Measurements from ENCODE around the gene KHDC4. TPM values are rescaled to one million over a fixed set of nuclear protein-coding genes. Genes with fewer than 3 reads are reported as not detected.

Gene KHDC4
- total and polyA plus RNA-seq, 2 donors (not counting 1 experiment from before 2014, with no cell fraction given) = 24.6 to 25.4 TPM

DNA sequence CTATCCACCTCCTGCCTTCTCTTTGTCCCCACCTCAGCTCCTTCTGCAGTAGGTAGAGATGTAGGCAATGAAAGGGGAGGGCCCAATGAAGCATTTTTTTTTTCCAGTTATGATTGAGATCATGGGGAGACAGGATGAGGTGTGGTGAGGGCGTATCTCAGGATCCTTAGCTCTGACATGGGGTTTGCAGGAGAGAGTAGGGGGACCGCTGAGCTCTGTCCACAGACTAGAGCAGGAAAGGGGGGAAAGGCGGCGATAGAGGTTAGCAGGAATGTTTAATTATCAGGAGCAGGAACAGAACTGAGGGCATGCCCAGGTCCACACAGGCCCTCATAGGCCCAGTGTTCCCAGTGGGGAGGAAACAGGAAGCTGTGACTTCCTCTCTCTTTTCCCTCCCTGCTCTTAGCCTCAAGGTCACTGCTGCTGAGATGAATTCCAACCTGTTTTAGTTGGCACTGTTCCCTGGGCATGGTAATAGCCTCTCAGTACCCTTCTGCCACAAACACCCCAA, 6.3 kb upstream of the KHDC4 start:
- H2AFZ ChIP-seq (ENCODE audit: low read length) = peak overlapping the region; percentile 12
- TF ChIP-seq, protein P1, sequence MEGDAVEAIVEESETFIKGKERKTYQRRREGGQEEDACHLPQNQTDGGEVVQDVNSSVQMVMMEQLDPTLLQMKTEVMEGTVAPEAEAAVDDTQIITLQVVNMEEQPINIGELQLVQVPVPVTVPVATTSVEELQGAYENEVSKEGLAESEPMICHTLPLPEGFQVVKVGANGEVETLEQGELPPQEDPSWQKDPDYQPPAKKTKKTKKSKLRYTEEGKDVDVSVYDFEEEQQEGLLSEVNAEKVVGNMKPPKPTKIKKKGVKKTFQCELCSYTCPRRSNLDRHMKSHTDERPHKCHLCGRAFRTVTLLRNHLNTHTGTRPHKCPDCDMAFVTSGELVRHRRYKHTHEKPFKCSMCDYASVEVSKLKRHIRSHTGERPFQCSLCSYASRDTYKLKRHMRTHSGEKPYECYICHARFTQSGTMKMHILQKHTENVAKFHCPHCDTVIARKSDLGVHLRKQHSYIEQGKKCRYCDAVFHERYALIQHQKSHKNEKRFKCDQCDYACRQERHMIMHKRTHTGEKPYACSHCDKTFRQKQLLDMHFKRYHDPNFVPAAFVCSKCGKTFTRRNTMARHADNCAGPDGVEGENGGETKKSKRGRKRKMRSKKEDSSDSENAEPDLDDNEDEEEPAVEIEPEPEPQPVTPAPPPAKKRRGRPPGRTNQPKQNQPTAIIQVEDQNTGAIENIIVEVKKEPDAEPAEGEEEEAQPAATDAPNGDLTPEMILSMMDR (conservative IDR thresholded peaks at IDR 0.05 in 1 of 2, IDR thresholded peaks at IDR 0.05 in 1 of 2; ENCODE audit: low read depth in 1 of 2, low read length in 2 of 2) = no peak
- TF ChIP-seq EZH2 (IDR thresholded peaks at IDR 0.05; ENCODE audit: low read length, missing control alignments) = no peak
- peaks cover 2% of the 10 kb centered on the region for H3K36me3 ChIP-seq (ENCODE audit: control insufficient read depth, insufficient read depth, low read length)
- peak; percentile 45 to 71 for DNase-seq (ENCODE audit: low read depth in 2 of 2)
- peak overlapping the region; percentile 34 for H3K27ac ChIP-seq (ENCODE audit: insufficient read depth, low read length)
- no peak overlapping the region for H3K4me3 ChIP-seq (replicated peaks in 1 of 4; ENCODE audit: control extremely low read depth in 1 of 4, insufficient read depth in 1 of 4, low read depth in 3 of 4, low read length in 4 of 4)
- no peaks in the 10 kb centered on the region for H3K9me3 ChIP-seq (ENCODE audit: control insufficient read depth, insufficient read depth, low read depth, low read length)
- no peaks in the 10 kb centered on the region for H4K20me1 ChIP-seq (ENCODE audit: control insufficient read depth, extremely low read depth, insufficient read depth, low read length)
- H3K4me2 ChIP-seq (ENCODE audit: extremely low read depth, insufficient read depth, low read length) = no peak overlapping the region
- H3K9ac ChIP-seq (ENCODE audit: insufficient read depth, low read length) = no peak overlapping the region
- H3K27me3 ChIP-seq (ENCODE audit: control insufficient read depth, insufficient read depth, low read length) = no peaks in the 10 kb centered on the region
- peaks cover 3% of the 10 kb centered on the region for H3K4me1 ChIP-seq (ENCODE audit: control insufficient read depth, extremely low read depth, insufficient read depth, low read length)
- H3K79me2 ChIP-seq (ENCODE audit: control insufficient read depth, insufficient read depth, low read length) = no peaks in the 10 kb centered on the region

DNA sequence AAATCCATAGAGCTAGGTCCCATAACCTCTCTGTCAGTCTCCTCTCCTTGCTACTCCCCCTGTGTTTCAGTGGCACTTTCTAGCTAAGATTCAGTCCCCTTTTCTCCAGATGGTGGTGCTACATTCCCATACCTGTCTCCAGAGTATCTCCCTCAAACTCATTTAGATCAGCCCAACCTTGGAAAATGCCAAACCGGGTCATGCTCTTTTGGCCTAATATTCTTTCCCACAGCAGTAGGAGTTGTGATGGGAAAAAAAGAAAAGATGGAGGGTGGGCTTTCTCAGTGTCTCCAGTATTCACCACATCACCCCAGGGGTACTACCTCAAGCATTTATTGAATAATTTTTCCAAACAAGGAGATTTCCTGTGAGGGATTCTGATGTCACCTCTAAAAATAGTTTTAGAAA, 4.0 kb upstream of the KHDC4 start:
- Histone ChIP-seq H3K9ac (ENCODE audit: insufficient read depth, low read length) (no peak overlapping the region), H3K4me3 (replicated peaks in 1 of 4; ENCODE audit: control extremely low read depth in 1 of 4, insufficient read depth in 1 of 4, low read depth in 3 of 4, low read length in 4 of 4) (no peak overlapping the region), H3K4me1 (ENCODE audit: control insufficient read depth, extremely low read depth, insufficient read depth, low read length) (peaks cover 6% of the 10 kb centered on the region), H3K4me2 (ENCODE audit: extremely low read depth, insufficient read depth, low read length) (no peak overlapping the region), H3K27me3 (ENCODE audit: control insufficient read depth, insufficient read depth, low read length) (no peaks in the 10 kb centered on the region), H2AFZ (ENCODE audit: low read length) (no peak overlapping the region), H3K27ac (ENCODE audit: insufficient read depth, low read length) (no peak overlapping the region), H3K79me2 (ENCODE audit: control insufficient read depth, insufficient read depth, low read length) (peaks cover 10% of the 10 kb centered on the region), H4K20me1 (ENCODE audit: control insufficient read depth, extremely low read depth, insufficient read depth, low read length) (no peaks in the 10 kb centered on the region), H3K36me3 (ENCODE audit: control insufficient read depth, insufficient read depth, low read length) (peaks cover 2% of the 10 kb centered on the region), H3K9me3 (ENCODE audit: control insufficient read depth, insufficient read depth, low read depth, low read length) (no peaks in the 10 kb centered on the region)
- TF ChIP-seq EZH2 (IDR thresholded peaks at IDR 0.05; ENCODE audit: low read length, missing control alignments) = no peak
- TF ChIP-seq, protein P1 (conservative IDR thresholded peaks at IDR 0.05 in 1 of 2, IDR thresholded peaks at IDR 0.05 in 1 of 2; ENCODE audit: low read depth in 1 of 2, low read length in 2 of 2) = peak; percentile 61 to 71
- DNase-seq (ENCODE audit: low read depth in 2 of 2) = peak; percentile 67 to 77

DNA sequence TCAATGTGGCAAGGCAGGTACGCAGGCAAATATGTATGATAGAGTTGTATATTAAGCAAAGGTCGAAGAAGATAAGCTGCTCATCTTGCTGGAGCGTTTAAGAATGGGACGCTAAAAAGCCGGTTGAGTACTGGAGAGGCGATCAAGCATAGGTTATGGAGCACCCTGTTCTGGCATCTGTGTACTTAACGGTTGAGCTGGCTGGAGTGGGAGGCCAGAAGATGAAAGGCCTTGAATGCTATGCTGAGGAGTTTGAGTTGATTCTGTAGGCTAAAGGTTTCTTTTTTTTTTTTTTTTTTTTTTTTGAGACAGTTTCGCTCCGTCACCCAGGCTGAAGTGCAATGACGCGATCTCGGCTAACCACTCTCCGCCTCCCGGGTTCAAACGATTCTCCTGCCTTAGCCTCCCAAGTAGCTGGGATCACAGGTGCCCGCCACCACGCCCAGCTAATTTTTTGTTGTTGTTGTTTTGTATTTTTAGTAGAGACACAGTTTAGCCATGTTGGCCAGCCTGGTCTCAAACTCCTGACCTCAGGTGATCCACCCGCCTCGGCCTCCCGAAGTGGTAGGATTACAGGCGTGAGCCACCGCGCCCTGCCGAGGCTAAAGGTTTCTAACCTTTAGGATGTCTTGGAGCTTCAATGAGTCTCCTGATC, 850 bp upstream of the KHDC4 start:
- no peaks in the 10 kb centered on the region for H3K9me3 ChIP-seq (ENCODE audit: control insufficient read depth, insufficient read depth, low read depth, low read length)
- H3K36me3 ChIP-seq (ENCODE audit: control insufficient read depth, insufficient read depth, low read length) = peaks cover 2% of the 10 kb centered on the region
- H3K27me3 ChIP-seq (ENCODE audit: control insufficient read depth, insufficient read depth, low read length) = no peaks in the 10 kb centered on the region
- H3K4me1 ChIP-seq (ENCODE audit: control insufficient read depth, extremely low read depth, insufficient read depth, low read length) = peaks cover 12% of the 10 kb centered on the region
- peak overlapping the region; percentile 96 for H3K27ac ChIP-seq (ENCODE audit: insufficient read depth, low read length)
- TF ChIP-seq, protein P1 (conservative IDR thresholded peaks at IDR 0.05 in 1 of 2, IDR thresholded peaks at IDR 0.05 in 1 of 2; ENCODE audit: low read depth in 1 of 2, low read length in 2 of 2) = no peak
- TF ChIP-seq EZH2 (IDR thresholded peaks at IDR 0.05; ENCODE audit: low read length, missing control alignments) = no peak
- H3K4me2 ChIP-seq (ENCODE audit: extremely low read depth, insufficient read depth, low read length) = peak overlapping the region; percentile 98
- H2AFZ ChIP-seq (ENCODE audit: low read length) = peak overlapping the region; percentile 88
- H3K4me3 ChIP-seq (replicated peaks in 1 of 4; ENCODE audit: control extremely low read depth in 1 of 4, insufficient read depth in 1 of 4, low read depth in 3 of 4, low read length in 4 of 4) = peak overlapping the region; percentile 94 to 98 (median 96)
- DNase-seq (ENCODE audit: low read depth in 2 of 2) = no peak
- no peaks in the 10 kb centered on the region for H4K20me1 ChIP-seq (ENCODE audit: control insufficient read depth, extremely low read depth, insufficient read depth, low read length)
- peak overlapping the region; percentile 65 for H3K9ac ChIP-seq (ENCODE audit: insufficient read depth, low read length)
- H3K79me2 ChIP-seq (ENCODE audit: control insufficient read depth, insufficient read depth, low read length) = peaks cover 42% of the 10 kb centered on the region
